Liver (tissue), 9 donors: ENCODE results near the gene RAB3C. TPM values are rescaled to one million over a fixed set of nuclear protein-coding genes. Genes with fewer than 3 reads are reported as not detected.

Experiments
- DNase-seq: peaks from one replicate; pipeline ENCODE4 v3.0.0-alpha.2; 2017; ENCODE audit warnings: low spot score
- H3K27ac ChIP-seq, 2 donors: one replicate each; pipeline ENCODE4 v1.7.0; 2013; ENCODE audit warnings: inconsistent platforms in 2 of 2, low read length in 2 of 2, control low read depth in 1 of 2, low read depth in 1 of 2, mild to moderate bottlenecking in 1 of 2
- H3K27me3 ChIP-seq, 4 donors: one replicate each; pipeline versions ENCODE4 v1.6.1 to v1.7.0; 2013; ENCODE audit warnings: low read length in 3 of 4, inconsistent platforms in 1 of 4, mild to moderate bottlenecking in 1 of 4, moderate library complexity in 1 of 4; ENCODE audit not compliant: control insufficient read depth in 4 of 4, insufficient read depth in 4 of 4
- H3K36me3 ChIP-seq, 4 donors: one replicate each; pipeline versions ENCODE4 v1.6.1 to v1.7.0; 2013; ENCODE audit warnings: low read length in 3 of 4, mild to moderate bottlenecking in 3 of 4, low read depth in 1 of 4, moderate library complexity in 1 of 4; ENCODE audit not compliant: control insufficient read depth in 4 of 4, insufficient read depth in 3 of 4
- H3K4me1 ChIP-seq, 4 donors: one replicate each; pipeline versions ENCODE4 v1.6.1 to v1.7.0; 2013; ENCODE audit warnings: low read length in 3 of 4, mild to moderate bottlenecking in 3 of 4, moderate library complexity in 1 of 4; ENCODE audit not compliant: control insufficient read depth in 4 of 4, insufficient read depth in 4 of 4
- H3K4me3 ChIP-seq, 3 donors: one replicate each; pipeline versions ENCODE4 v1.6.1 to v1.7.0; 2013; ENCODE audit warnings: low read length in 3 of 3, control low read depth in 1 of 3, low read depth in 1 of 3, mild to moderate bottlenecking in 1 of 3
- H3K9ac ChIP-seq, 2 donors: one replicate each; pipeline ENCODE4 v1.7.0; 2013; ENCODE audit warnings: low read length in 2 of 2, mild to moderate bottlenecking in 2 of 2, moderate library complexity in 2 of 2, control low read depth in 1 of 2, low read depth in 1 of 2
- H3K9me3 ChIP-seq, 4 donors: one replicate each; pipeline versions ENCODE4 v1.6.1 to v1.7.0; 2013; ENCODE audit warnings: low read length in 3 of 4; ENCODE audit not compliant: control insufficient read depth in 4 of 4
- ATF3 ChIP-seq: IDR thresholded peaks from 2 replicates; pipeline ENCODE4 v1.6.1; 2016; ENCODE audit warnings: antibody characterized with exemption
- CTCF ChIP-seq: fragments of 150-350 bp; IDR thresholded peaks from 2 replicates; pipeline ENCODE4 v1.5.1; 2017; ENCODE audit warnings: improper control_type of control experiment, low read depth, low read length; ENCODE audit not compliant: missing input control
- EGR1 ChIP-seq, 2 donors: IDR thresholded peaks; 2 replicates each; pipeline ENCODE4 v1.6.1; 2016 to 2018; ENCODE audit warnings: antibody characterized with exemption in 2 of 2, low read depth in 2 of 2
- FOXA2 ChIP-seq: IDR thresholded peaks from 2 replicates; pipeline ENCODE4 v1.6.1; 2016; ENCODE audit warnings: antibody characterized with exemption
- GABPA ChIP-seq, 2 donors: IDR thresholded peaks in 1 of 2; conservative IDR thresholded peaks in 1 of 2; 2 replicates each; pipeline ENCODE4 v1.6.1; 2016; ENCODE audit warnings: antibody characterized with exemption in 2 of 2, mild to moderate bottlenecking in 1 of 2, moderate library complexity in 1 of 2
- HNF4A ChIP-seq, 2 donors: conservative IDR thresholded peaks; 2 replicates each; pipeline ENCODE4 v1.6.1; 2016; ENCODE audit warnings: antibody characterized with exemption in 2 of 2, mild to moderate bottlenecking in 2 of 2
- HNF4G ChIP-seq: IDR thresholded peaks from 2 replicates; pipeline ENCODE4 v1.6.1; 2016; ENCODE audit warnings: antibody characterized with exemption
- MAX ChIP-seq: IDR thresholded peaks from 2 replicates; pipeline ENCODE4 v1.6.1; 2016; ENCODE audit warnings: antibody characterized with exemption
- RAD21 ChIP-seq, 2 donors: IDR thresholded peaks; 2 replicates each; pipeline ENCODE4 v1.6.1; 2016; ENCODE audit warnings: antibody characterized with exemption in 2 of 2, mild to moderate bottlenecking in 2 of 2
- RXRA ChIP-seq, 2 donors: IDR thresholded peaks; 2 replicates each; pipeline ENCODE4 v1.6.1; 2017 to 2018; ENCODE audit warnings: antibody characterized with exemption in 2 of 2, mild to moderate bottlenecking in 1 of 2
- SP1 ChIP-seq: IDR thresholded peaks from 2 replicates; pipeline ENCODE4 v1.6.1; 2018; ENCODE audit warnings: antibody characterized with exemption, mild to moderate bottlenecking
- TAF1 ChIP-seq: conservative IDR thresholded peaks from 2 replicates; pipeline ENCODE4 v1.6.1; 2016; ENCODE audit warnings: antibody characterized with exemption, mild to moderate bottlenecking
- YY1 ChIP-seq: IDR thresholded peaks from 2 replicates; pipeline ENCODE4 v1.6.1; 2016; ENCODE audit warnings: antibody characterized with exemption, mild to moderate bottlenecking
- ZBTB33 ChIP-seq: IDR thresholded peaks from 2 replicates; pipeline ENCODE4 v1.6.1; 2016; ENCODE audit warnings: antibody characterized with exemption
- WGBS: extraction: QIAGEN DNeasy Blood & Tissue Kit; methylation state at CpG from one replicate; pipeline ENCODE4 v1.1.7; 2013; 5-methylcytosine and 5-hydroxymethylcytosine counted together
- polyA plus RNA-seq, 2 donors: library from polyadenylated mRNA; stranded (reverse) in 1 of 2; unstranded in 1 of 2; fragments of 200-250 nt in 1 of 2; fragments of >200 nt in 1 of 2; fragmentation: Nextera tagmentation in 1 of 2; extraction: Ambion mirVana in 1 of 2; gene quantifications; one replicate each; pipeline versions ENCODE4 v1.2.1 to v1.2.3, GENCODE V29; 2013 to 2015
- total RNA-seq, 2 donors: library from RNA; depleted of rRNA; stranded (reverse); fragments of >200 nt; gene quantifications; one replicate each; pipeline ENCODE4 v1.2.3, GENCODE V29; 2014
- donor health status: healthy.
- donor health status: healthy.
- donor health status: healthy.
- donor health status: healthy.
- donor health status: healthy.

The RAB3C gene
- total and polyA plus RNA-seq, 4 donors = 0.72 to 4.6 (median 1.3) TPM

GRCh38 chr5:58631895-58632294 lies 49.0 kb downstream of the RAB3C start:
- TF ChIP-seq HNF4G (no peak), ZBTB33 (no peak), MAX (no peak), SP1 (no peak)
- 98% methylated on average over 1 of the region's 1 CpG for WGBS
- H3K9me3 ChIP-seq = no peaks in the 10 kb centered on the region

GRCh38 chr5:58635416-58635815 lies 52.5 kb downstream of the RAB3C start:
- H3K9ac ChIP-seq = no peak overlapping the region
- H3K4me3 ChIP-seq = no peak overlapping the region
- no peak overlapping the region for H3K27ac ChIP-seq
- no peak for DNase-seq
- H3K4me1 ChIP-seq = no peaks in the 10 kb centered on the region
- H3K36me3 ChIP-seq = no peaks in the 10 kb centered on the region
- WGBS = 89% methylated on average over 2 of the region's 2 CpGs
- no peak for TF ChIP-seq TAF1
- TF ChIP-seq RAD21 (IDR thresholded peaks at IDR 0.05) = no peak
- TF ChIP-seq CTCF = no peak
- no peak for TF ChIP-seq FOXA2
- no peak for TF ChIP-seq HNF4A (conservative IDR thresholded peaks at IDR 0.05)
- TF ChIP-seq GABPA (IDR thresholded peaks at IDR 0.05 in 1 of 2, conservative IDR thresholded peaks at IDR 0.05 in 1 of 2) = no peak
- no peak for TF ChIP-seq ATF3
- no peak for TF ChIP-seq ZBTB33
- no peaks in the 10 kb centered on the region for H3K27me3 ChIP-seq
- H3K9me3 ChIP-seq = no peaks in the 10 kb centered on the region

More at GRCh38 chr5:58631895-58632294, 49.0 kb downstream of the RAB3C start:
- H3K27ac ChIP-seq = no peak overlapping the region
- H3K4me1 ChIP-seq = peaks cover 0 to 10% (median 9%) of the 10 kb centered on the region in 4 donors
- no peak overlapping the region for H3K9ac ChIP-seq
- H3K27me3 ChIP-seq = no peaks in the 10 kb centered on the region
- H3K4me3 ChIP-seq = no peak overlapping the region
- no peaks in the 10 kb centered on the region for H3K36me3 ChIP-seq
- no peak for DNase-seq

- Histone ChIP-seq H3K9me3 (no peaks in the 10 kb centered on the region), H3K4me1 (no peaks in the 10 kb centered on the region), H3K27me3 (no peaks in the 10 kb centered on the region), H3K36me3 (no peaks in the 10 kb centered on the region), H3K9ac (no peak overlapping the region), H3K4me3 (no peak overlapping the region), H3K27ac (no peak overlapping the region)
- no peak for DNase-seq
- WGBS = 95% methylated on average over 3 of the region's 3 CpGs
- TF ChIP-seq ATF3 = no peak
- no peak for TF ChIP-seq MAX
- no peak for TF ChIP-seq EGR1 (IDR thresholded peaks at IDR 0.05; ENCODE audit: low read depth in 2 of 2)
- no peak for TF ChIP-seq CTCF
- TF ChIP-seq YY1 = no peak
- TF ChIP-seq HNF4A (conservative IDR thresholded peaks at IDR 0.05) = no peak
- TF ChIP-seq RXRA (IDR thresholded peaks at IDR 0.05) = no peak
- TF ChIP-seq FOXA2 = no peak
- no peak for TF ChIP-seq HNF4G
- TF ChIP-seq ZBTB33 = no peak
Observed at GRCh38 chr5:58640011-58640410, 57.1 kb downstream of the RAB3C start.
